ENCODE measurements around the gene NCBP3.

GRCh38 chr17:3796110-3796821 lies 49.8 kb downstream of the NCBP3 start:
- TF ChIP-seq CTCF (IDR thresholded peaks at IDR 0.05), result no peak
- TF ChIP-seq POLR2A (IDR thresholded peaks at IDR 0.05), result no peak
